Measurements from ENCODE around the gene SMG9. TPM values are rescaled to one million over a fixed set of nuclear protein-coding genes. Genes with fewer than 3 reads are reported as not detected.
"Not testable (repeated sequence)": the region's sequence is repeated elsewhere in the genome, so short reads cannot be mapped to it uniquely, and the experiment has no call there.

Gene SMG9
- total RNA-seq, 1 experiment from 2014 or later = 90.6 TPM

- no peak for TF ChIP-seq EZH2 (IDR thresholded peaks at IDR 0.05; ENCODE audit: borderline replicate concordance, low read depth, low read length, poor library complexity, severe bottlenecking)
- TF ChIP-seq CTCF (conservative IDR thresholded peaks at IDR 0.05; ENCODE audit: low read depth, low read length) = no peak
- Histone ChIP-seq H3K27me3 (replicated peaks; ENCODE audit: insufficient read depth, low read depth, low read length, poor library complexity) (no peaks in the 10 kb centered on the region), H3K36me3 (ENCODE audit: insufficient read depth, low read length, poor library complexity, severe bottlenecking) (no peaks in the 10 kb centered on the region), H3K4me1 (ENCODE audit: insufficient read depth, low read length, poor library complexity, severe bottlenecking) (no peaks in the 10 kb centered on the region), H3K4me3 (ENCODE audit: low read depth, low read length, poor library complexity, severe bottlenecking) (no peak overlapping the region), H3K9me3 (ENCODE audit: low read depth, low read length, poor library complexity, severe bottlenecking) (no peaks in the 10 kb centered on the region), H3K27ac (ENCODE audit: low read depth, low read length, poor library complexity, severe bottlenecking) (no peak overlapping the region)
- DNase-seq (ENCODE audit: low spot score) = no peak
- ChIA-PET POLR2A (ENCODE audit: low non-redundant PET) (no interaction called here), CTCF (no interaction called here)
- no TSS peak for BruUV-seq (replicated peaks)
- intact Hi-C loops (cut with micrococcal nuclease; ENCODE audit: unreplicated experiment) = no loop called here
These were observed 71.7 kb downstream of the SMG9 start for GRCh38 chr19:43682824-43683661.

GRCh38 chr19:43682269-43682668 lies 72.5 kb downstream of the SMG9 start:
- H3K9me3 ChIP-seq (ENCODE audit: low read depth, low read length, poor library complexity, severe bottlenecking); DNase-seq (ENCODE audit: low spot score); intact Hi-C loops (cut with micrococcal nuclease; ENCODE audit: unreplicated experiment); POLR2A ChIA-PET (ENCODE audit: low non-redundant PET); BruUV-seq (replicated peaks); H3K4me1 ChIP-seq (ENCODE audit: insufficient read depth, low read length, poor library complexity, severe bottlenecking); H3K4me3 ChIP-seq (ENCODE audit: low read depth, low read length, poor library complexity, severe bottlenecking); H3K27ac ChIP-seq (ENCODE audit: low read depth, low read length, poor library complexity, severe bottlenecking); H3K27me3 ChIP-seq (replicated peaks; ENCODE audit: insufficient read depth, low read depth, low read length, poor library complexity); CTCF ChIA-PET; H3K36me3 ChIP-seq (ENCODE audit: insufficient read depth, low read length, poor library complexity, severe bottlenecking): not testable (repeated sequence)

- no peak overlapping the region for H3K4me3 ChIP-seq (ENCODE audit: low read depth, low read length, poor library complexity, severe bottlenecking)
- H3K27me3 ChIP-seq (replicated peaks; ENCODE audit: insufficient read depth, low read depth, low read length, poor library complexity) = no peaks in the 10 kb centered on the region
- H3K4me1 ChIP-seq (ENCODE audit: insufficient read depth, low read length, poor library complexity, severe bottlenecking) = no peaks in the 10 kb centered on the region
- no peaks in the 10 kb centered on the region for H3K9me3 ChIP-seq (ENCODE audit: low read depth, low read length, poor library complexity, severe bottlenecking)
- CTCF ChIA-PET = no interaction called here
- no peaks in the 10 kb centered on the region for H3K36me3 ChIP-seq (ENCODE audit: insufficient read depth, low read length, poor library complexity, severe bottlenecking)
- BruUV-seq (replicated peaks) = no TSS peak
- TF ChIP-seq CTCF (conservative IDR thresholded peaks at IDR 0.05; ENCODE audit: low read depth, low read length) = no peak
- TF ChIP-seq EZH2 (IDR thresholded peaks at IDR 0.05; ENCODE audit: borderline replicate concordance, low read depth, low read length, poor library complexity, severe bottlenecking) = no peak
- no peak overlapping the region for H3K27ac ChIP-seq (ENCODE audit: low read depth, low read length, poor library complexity, severe bottlenecking)
- intact Hi-C loops (cut with micrococcal nuclease; ENCODE audit: unreplicated experiment) = no loop called here
- POLR2A ChIA-PET (ENCODE audit: low non-redundant PET) = no interaction called here
- DNase-seq (ENCODE audit: low spot score) = no peak
These were observed 72.9 kb downstream of the SMG9 start for GRCh38 chr19:43681821-43682220.
